NB4 (cell line): ENCODE results near the gene SPECC1L.

Source experiments
- DNase-seq: peaks from one replicate; pipeline ENCODE4 v3.0.0; 2010; ENCODE audit warnings: low read depth
- H3K4me3 ChIP-seq: one replicate; pipeline ENCODE4 v1.5.1; 2011; ENCODE audit warnings: mild to moderate bottlenecking, low read depth, low read length, moderate library complexity
- MYC ChIP-seq: IDR thresholded peaks from 2 replicates; pipeline ENCODE4 v1.6.1; 2011; ENCODE audit warnings: low read depth, low read length
- POLR2A ChIP-seq: IDR thresholded peaks from 2 replicates; pipeline ENCODE4 v1.6.1; 2011; ENCODE audit warnings: mild to moderate bottlenecking; ENCODE audit not compliant: insufficient read length; ENCODE audit errors: extremely low read depth
- TF ChIP-seq, protein P1 (sequence below): IDR thresholded peaks from one replicate; pipeline ENCODE4 v1.5.1; 2012; ENCODE audit warnings: low read depth, low read length
- TF ChIP-seq, protein P2 (sequence below): IDR thresholded peaks from 2 replicates; pipeline ENCODE4 v1.6.1; 2011; ENCODE audit warnings: low read depth, low read length

Gene SPECC1L

DNA sequence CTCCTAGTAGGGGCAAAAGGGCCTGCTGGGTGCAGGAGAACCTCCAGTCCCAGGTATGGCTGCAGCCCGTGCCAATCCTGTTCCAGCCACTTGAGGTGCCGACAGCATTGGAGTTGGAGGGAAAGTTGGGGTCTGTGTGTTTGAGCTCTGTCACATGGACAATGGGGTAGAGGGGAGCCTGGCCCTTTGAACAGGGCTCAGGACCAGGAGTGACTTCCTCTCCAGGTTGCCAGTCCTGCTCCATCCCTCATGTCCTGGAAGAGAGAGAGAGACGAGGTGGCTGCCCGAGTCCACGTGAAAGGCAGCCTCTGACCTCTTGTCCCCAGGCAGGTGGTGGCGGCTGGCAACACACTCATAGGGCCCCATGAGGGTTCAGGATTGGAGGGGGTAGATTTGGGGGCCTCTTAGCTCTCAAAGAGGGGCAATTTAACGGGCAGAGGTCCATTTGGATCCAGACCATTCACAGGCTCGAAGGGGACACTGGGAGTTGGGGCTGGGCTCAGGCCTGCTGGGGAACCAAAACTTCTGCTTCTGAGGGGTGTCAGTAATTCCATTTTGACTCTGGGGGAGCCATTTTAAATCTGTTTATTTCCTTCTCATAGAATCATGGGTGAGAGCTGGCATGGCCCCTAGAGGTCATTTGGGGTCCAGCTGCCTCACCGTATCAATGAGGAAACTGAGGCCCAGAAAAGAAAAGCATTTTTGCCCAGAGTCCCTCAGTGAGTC lies 160.8 kb downstream of the SPECC1L start:
- TF ChIP-seq, protein P1, sequence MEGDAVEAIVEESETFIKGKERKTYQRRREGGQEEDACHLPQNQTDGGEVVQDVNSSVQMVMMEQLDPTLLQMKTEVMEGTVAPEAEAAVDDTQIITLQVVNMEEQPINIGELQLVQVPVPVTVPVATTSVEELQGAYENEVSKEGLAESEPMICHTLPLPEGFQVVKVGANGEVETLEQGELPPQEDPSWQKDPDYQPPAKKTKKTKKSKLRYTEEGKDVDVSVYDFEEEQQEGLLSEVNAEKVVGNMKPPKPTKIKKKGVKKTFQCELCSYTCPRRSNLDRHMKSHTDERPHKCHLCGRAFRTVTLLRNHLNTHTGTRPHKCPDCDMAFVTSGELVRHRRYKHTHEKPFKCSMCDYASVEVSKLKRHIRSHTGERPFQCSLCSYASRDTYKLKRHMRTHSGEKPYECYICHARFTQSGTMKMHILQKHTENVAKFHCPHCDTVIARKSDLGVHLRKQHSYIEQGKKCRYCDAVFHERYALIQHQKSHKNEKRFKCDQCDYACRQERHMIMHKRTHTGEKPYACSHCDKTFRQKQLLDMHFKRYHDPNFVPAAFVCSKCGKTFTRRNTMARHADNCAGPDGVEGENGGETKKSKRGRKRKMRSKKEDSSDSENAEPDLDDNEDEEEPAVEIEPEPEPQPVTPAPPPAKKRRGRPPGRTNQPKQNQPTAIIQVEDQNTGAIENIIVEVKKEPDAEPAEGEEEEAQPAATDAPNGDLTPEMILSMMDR, result no peak
- TF ChIP-seq POLR2A, result no peak
- TF ChIP-seq, protein P2, sequence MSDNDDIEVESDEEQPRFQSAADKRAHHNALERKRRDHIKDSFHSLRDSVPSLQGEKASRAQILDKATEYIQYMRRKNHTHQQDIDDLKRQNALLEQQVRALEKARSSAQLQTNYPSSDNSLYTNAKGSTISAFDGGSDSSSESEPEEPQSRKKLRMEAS, result no peak
- no peak for TF ChIP-seq MYC

DNA sequence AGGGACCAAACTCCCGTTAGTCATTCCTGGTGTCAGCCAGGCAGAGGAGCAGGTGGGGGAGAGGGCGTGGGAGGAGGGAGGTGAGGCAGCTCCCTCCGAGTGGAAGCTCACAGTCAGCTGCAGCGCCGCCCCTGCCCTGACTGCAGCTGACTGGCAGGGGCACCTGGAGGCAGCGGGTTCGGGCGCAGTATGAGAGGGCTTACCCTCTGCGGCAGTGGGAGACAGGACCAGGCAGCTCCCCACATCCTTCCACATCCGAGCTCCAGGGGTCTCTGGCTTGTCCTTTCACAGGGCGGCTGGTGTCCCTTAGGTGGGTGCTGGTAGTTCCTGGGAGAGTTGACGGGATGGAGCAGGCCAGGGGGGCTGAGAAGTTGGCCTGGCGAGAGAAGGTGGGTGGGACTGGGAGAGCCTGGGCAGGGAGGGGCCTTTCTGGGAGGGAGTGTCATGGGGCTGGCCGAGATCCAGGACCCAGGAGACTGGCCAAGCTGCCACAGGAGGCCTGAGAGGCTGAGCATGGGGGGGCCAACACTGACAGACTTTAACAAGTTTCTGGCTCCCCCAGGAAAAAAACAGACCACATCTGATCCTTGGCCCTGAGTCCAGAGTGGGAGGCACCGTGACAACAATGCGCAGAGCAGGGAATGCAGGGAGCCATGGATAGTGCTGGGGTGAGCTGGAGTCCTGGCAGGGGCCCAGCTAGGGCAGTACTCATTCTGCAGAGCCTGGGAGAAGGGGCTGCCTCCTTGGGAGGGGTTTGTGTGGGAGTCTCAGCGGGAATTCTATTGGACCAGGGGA lies 161.6 kb downstream of the SPECC1L start:
- H3K4me3 ChIP-seq, result no peak overlapping the region
- no peak for TF ChIP-seq POLR2A
- TF ChIP-seq MYC, result no peak
- TF ChIP-seq, protein P2, result no peak
- TF ChIP-seq, protein P1, result no peak
- DNase-seq, result no peak

More for the DNA sequence above, 160.8 kb downstream of the SPECC1L start:
- no peak overlapping the region for H3K4me3 ChIP-seq
- DNase-seq, result no peak

DNA sequence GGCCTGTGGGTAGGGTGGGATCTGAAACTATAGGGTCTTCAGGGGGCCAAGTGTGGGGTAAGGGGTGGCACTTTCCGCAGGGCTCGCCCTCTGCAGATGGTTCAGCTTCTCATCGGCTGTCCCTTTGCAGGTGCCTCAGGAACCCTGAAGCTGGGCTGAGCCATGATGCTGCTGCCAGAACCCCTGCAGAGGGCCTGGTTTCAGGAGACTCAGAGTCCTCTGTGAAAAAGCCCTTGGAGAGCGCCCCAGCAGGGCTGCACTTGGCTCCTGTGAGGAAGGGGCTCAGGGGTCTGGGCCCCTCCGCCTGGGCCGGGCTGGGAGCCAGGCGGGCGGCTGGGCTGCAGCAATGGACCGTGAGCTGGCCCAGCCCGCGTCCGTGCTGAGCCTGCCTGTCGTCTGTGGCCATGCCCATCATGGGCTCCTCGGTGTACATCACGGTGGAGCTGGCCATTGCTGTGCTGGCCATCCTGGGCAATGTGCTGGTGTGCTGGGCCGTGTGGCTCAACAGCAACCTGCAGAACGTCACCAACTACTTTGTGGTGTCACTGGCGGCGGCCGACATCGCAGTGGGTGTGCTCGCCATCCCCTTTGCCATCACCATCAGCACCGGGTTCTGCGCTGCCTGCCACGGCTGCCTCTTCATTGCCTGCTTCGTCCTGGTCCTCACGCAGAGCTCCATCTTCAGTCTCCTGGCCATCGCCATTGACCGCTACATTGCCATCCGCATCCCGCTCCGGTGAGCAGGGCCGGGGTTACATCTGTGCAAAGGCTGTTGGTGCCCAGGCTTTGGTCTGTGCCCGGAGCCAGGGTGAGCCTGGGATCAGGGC lies 162.6 kb downstream of the SPECC1L start:
- H3K4me3 ChIP-seq, result no peak overlapping the region
- TF ChIP-seq MYC, result no peak
- TF ChIP-seq POLR2A, result no peak
- TF ChIP-seq, protein P2, result no peak
- TF ChIP-seq, protein P1, result no peak
- DNase-seq, result no peak

DNA sequence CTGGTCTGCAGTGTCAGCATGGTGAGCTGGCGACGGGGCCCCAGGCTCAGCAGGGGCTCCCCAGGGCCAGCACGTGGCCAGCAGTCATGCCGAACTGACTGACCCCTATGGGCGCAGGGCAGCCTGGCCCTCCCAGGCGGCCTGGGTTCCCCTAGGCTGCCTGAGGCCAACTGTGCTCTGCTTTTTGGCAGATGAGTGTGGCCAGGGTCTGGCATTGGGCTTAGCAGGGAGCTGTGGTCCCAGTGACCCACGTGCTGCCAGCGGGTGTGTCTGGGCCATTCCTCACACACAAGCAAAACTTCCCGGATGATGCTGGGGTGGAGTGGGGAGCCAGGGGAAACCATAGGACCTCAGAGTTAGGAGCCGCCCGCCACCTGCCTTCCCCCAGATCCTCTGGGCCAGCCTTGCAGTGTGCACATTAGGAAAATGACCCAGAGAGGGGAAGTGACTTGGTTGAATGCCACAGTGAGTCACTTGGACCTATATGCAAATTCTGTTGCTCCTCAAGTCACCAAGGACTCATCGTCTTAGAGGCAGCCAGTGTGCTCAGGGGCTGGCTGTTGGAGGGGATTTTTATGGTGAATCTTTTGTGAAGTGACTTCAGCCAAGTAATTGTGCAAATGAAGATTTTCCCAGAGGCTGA lies 163.3 kb downstream of the SPECC1L start:
- DNase-seq, result peak; percentile 90

DNA sequence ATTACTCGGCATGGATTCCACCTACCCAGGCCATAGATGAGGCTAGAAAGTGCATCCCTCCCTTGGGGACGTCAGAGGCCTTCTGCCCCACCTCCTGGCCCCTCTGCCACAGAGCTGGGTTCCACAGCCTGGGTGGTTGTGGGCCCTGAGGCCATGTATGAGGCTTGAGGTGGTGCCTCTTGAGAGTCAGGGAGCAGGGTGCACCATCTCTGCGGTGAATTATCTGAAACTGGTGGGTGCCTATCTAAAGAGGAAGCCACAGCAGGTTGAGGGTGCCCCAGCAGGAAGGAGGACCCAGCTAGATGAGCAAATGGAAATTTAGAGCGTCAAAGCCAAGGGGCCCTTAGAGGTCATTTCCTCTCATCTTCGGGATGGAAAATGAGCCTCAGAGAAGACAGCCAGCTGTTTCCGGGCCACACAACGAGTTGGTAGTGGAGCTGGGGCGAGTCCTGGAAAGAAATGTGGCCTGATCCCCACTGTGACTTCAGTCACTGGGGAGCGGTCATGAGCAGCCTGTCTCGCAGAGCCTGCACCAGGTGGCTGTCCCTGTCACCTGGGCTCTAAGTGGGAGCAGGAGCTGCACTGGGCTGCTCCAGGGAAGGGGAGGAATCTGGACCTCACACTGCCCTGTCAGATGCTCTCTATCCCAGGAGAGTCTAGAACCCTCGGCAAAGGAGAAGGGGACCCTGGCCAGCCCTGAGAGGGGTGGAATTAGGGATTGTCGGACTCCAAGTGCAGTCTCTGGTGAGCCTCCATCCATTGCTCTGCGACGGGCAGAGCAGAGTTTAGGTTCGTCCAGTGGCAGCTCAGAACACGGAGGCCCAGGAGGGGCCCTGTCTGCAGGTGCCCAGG lies 164.1 kb downstream of the SPECC1L start:
- peak; percentile 94 for DNase-seq
- peak overlapping the region; percentile 7 for H3K4me3 ChIP-seq
- TF ChIP-seq POLR2A, result no peak
- TF ChIP-seq, protein P1, result no peak
- TF ChIP-seq MYC, result peak; percentile 71

More for the DNA sequence above, 163.3 kb downstream of the SPECC1L start:
- H3K4me3 ChIP-seq, result no peak overlapping the region
- TF ChIP-seq MYC (no peak), POLR2A (no peak)
